HG03097 (cell line): ENCODE measurements around the gene DENND6A.
"Not testable (repeated sequence)": the region's sequence is repeated elsewhere in the genome, so short reads cannot be mapped to it uniquely, and the experiment has no call there.

ENCODE experiments used
- ATAC-seq: cut with Tn5 transposase; IDR thresholded peaks from one replicate; pipeline ENCODE4 v1.9.1; 2021; ENCODE audit not compliant: unreplicated experiment, low FRiP score

DENND6A gene

GRCh38 chr3:57696801-57697321, 4.0 kb upstream of the DENND6A start:
- no peak for ATAC-seq

- no peak for ATAC-seq
Measured at GRCh38 chr3:57694146-57694545, 1.3 kb upstream of the DENND6A start.

- not testable (repeated sequence) for ATAC-seq
Measured at GRCh38 chr3:57692133-57692395, 813 bp downstream of the DENND6A start.

GRCh38 chr3:57691411-57692132, 1.3 kb downstream of the DENND6A start:
- no peak for ATAC-seq

GRCh38 chr3:57689367-57690053, 3.4 kb downstream of the DENND6A start:
- ATAC-seq = no peak

GRCh38 chr3:57688291-57688690, 4.6 kb downstream of the DENND6A start:
- ATAC-seq = no peak

GRCh38 chr3:57683286-57683685, 9.6 kb downstream of the DENND6A start:
- no peak for ATAC-seq

- no peak for ATAC-seq
Measured at GRCh38 chr3:57682284-57682683, 10.6 kb downstream of the DENND6A start.

GRCh38 chr3:57681691-57682090, 11.2 kb downstream of the DENND6A start:
- no peak for ATAC-seq

GRCh38 chr3:57680046-57680445, 12.8 kb downstream of the DENND6A start:
- ATAC-seq = no peak

GRCh38 chr3:57675530-57675929, 17.3 kb downstream of the DENND6A start:
- ATAC-seq = no peak

GRCh38 chr3:57673156-57673555, 19.7 kb downstream of the DENND6A start:
- ATAC-seq = no peak

- ATAC-seq = no peak
Measured at GRCh38 chr3:57670543-57670942, 22.3 kb downstream of the DENND6A start.

- no peak for ATAC-seq
Measured at GRCh38 chr3:57661404-57661803, 31.5 kb downstream of the DENND6A start.

GRCh38 chr3:57659806-57660439, 33.0 kb downstream of the DENND6A start:
- ATAC-seq = no peak

GRCh38 chr3:57659004-57659673, 33.7 kb downstream of the DENND6A start:
- ATAC-seq = no peak

- no peak for ATAC-seq
Measured at GRCh38 chr3:57658536-57658935, 34.3 kb downstream of the DENND6A start.

GRCh38 chr3:57655727-57656126, 37.1 kb downstream of the DENND6A start:
- no peak for ATAC-seq

- ATAC-seq = no peak
Measured at GRCh38 chr3:57654267-57654666, 38.6 kb downstream of the DENND6A start.

GRCh38 chr3:57652203-57652602, 40.7 kb downstream of the DENND6A start:
- no peak for ATAC-seq

- ATAC-seq = no peak
Measured at GRCh38 chr3:57647292-57647940, 45.5 kb downstream of the DENND6A start.
